Measurements from ENCODE around the gene GID8. TPM values are rescaled to one million over a fixed set of nuclear protein-coding genes. Genes with fewer than 3 reads are reported as not detected.

GID8 gene
- total and polyA plus RNA-seq, 2 donors from 2014 or later = 16.4 to 37.3 TPM

DNA sequence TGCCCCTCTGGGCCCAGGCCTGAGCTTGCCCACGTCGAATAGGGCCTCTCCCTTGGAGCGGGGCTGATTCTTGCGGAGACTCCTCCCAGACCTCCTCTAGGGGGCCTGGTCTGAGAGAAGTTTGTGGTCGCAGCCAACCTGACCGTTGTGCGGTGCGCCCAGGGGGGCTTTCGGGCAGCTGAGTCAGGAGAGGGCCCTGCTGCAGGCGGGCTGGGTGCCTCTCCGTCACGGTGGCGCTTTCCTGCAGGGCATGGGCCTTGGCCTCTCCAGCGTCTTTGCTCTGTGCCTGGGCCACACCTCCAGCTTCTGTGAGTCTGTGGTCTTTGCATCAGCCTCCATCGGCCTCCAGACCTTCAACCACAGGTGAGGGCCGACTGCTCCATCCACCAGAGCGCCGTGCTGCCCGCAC lies 27.4 kb downstream of the GID8 start:
- Histone ChIP-seq H3K4me1 (ENCODE audit: control insufficient read depth in 2 of 3, insufficient read depth in 2 of 3, low read depth in 1 of 3, low read length in 3 of 3) (no peaks in the 10 kb centered on the region), H3K27me3 (ENCODE audit: control insufficient read depth, insufficient read depth, low read length) (no peaks in the 10 kb centered on the region), H3K4me3 (ENCODE audit: low read length in 3 of 3) (no peak overlapping the region), H3K36me3 (ENCODE audit: control insufficient read depth in 2 of 3, insufficient read depth in 3 of 3, low read length in 3 of 3) (no peaks in the 10 kb centered on the region), H3K9me3 (ENCODE audit: control insufficient read depth in 2 of 3, insufficient read depth in 1 of 3, low read length in 3 of 3) (no peaks in the 10 kb centered on the region), H3K9ac (ENCODE audit: low read length in 3 of 3) (no peak overlapping the region), H3K27ac (ENCODE audit: low read depth in 2 of 2, low read length in 2 of 2) (no peak overlapping the region)
- DNase-seq (no peak), FAIRE-seq (no peak)
- intact Hi-C loops (cut with DNase I) = no loop called here
- TF ChIP-seq, protein P1, sequence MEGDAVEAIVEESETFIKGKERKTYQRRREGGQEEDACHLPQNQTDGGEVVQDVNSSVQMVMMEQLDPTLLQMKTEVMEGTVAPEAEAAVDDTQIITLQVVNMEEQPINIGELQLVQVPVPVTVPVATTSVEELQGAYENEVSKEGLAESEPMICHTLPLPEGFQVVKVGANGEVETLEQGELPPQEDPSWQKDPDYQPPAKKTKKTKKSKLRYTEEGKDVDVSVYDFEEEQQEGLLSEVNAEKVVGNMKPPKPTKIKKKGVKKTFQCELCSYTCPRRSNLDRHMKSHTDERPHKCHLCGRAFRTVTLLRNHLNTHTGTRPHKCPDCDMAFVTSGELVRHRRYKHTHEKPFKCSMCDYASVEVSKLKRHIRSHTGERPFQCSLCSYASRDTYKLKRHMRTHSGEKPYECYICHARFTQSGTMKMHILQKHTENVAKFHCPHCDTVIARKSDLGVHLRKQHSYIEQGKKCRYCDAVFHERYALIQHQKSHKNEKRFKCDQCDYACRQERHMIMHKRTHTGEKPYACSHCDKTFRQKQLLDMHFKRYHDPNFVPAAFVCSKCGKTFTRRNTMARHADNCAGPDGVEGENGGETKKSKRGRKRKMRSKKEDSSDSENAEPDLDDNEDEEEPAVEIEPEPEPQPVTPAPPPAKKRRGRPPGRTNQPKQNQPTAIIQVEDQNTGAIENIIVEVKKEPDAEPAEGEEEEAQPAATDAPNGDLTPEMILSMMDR (IDR thresholded peaks at IDR 0.05; ENCODE audit: borderline replicate concordance, extremely low read depth, insufficient read depth) = no peak

DNA sequence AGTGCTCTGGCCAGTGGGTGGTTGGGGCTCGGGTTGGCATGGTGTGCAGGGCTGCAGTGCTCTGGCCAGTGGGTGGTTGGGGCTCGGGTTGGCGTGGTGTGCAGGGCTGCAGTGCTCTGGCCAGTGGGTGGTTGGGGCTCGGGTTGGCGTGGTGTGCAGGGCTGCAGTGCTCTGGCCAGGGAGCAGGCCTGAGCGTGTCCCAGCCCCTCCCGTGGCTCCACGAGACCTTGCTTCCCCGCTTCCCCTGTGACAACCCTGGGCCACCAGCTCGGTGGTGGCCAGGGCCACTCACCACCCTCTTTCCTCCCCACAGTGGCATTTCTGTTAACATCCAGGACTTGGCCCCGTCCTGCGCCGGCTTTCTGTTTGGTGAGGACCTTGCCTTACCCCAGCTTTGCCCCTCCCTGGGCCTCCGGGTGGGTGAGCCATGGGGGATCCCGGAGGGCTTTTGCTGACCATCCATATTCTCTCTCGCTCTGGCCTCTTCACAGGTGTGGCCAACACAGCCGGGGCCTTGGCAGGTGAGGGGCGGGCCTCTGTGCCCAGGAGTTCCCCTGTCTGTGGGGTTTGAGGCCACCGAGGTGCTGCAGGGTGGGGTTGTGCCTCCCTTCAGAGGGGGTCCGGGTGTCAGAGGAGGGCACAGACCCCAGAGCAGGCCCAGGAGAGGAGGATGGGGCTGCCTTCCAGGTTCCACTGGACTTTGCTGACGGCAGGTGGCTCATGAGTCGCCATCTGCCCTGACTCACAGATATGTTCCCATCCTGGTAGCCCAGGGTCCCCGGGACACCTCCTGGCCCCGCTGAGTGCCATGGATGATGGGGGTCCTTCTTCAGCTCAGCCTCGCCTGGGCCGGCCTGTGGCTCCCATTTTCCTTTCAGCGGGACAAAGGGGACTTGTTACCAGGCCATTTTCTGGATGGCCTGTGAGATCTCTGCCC lies 28.5 kb downstream of the GID8 start:
- H3K4me1 ChIP-seq (ENCODE audit: control insufficient read depth in 2 of 3, insufficient read depth in 2 of 3, low read depth in 1 of 3, low read length in 3 of 3) = no peaks in the 10 kb centered on the region
- no peaks in the 10 kb centered on the region for H3K9me3 ChIP-seq (ENCODE audit: control insufficient read depth in 2 of 3, insufficient read depth in 1 of 3, low read length in 3 of 3)
- intact Hi-C loops (cut with DNase I) = no loop called here
- H3K4me3 ChIP-seq (ENCODE audit: low read length in 3 of 3) = no peak overlapping the region
- no peaks in the 10 kb centered on the region for H3K36me3 ChIP-seq (ENCODE audit: control insufficient read depth in 2 of 3, insufficient read depth in 3 of 3, low read length in 3 of 3)
- no peak overlapping the region for H3K27ac ChIP-seq (ENCODE audit: low read depth in 2 of 2, low read length in 2 of 2)
- FAIRE-seq = no peak
- no peak for DNase-seq
- no peak overlapping the region for H3K9ac ChIP-seq (ENCODE audit: low read length in 3 of 3)
- TF ChIP-seq, protein P1 (IDR thresholded peaks at IDR 0.05; ENCODE audit: borderline replicate concordance, extremely low read depth, insufficient read depth) = no peak
- no peaks in the 10 kb centered on the region for H3K27me3 ChIP-seq (ENCODE audit: control insufficient read depth, insufficient read depth, low read length)

DNA sequence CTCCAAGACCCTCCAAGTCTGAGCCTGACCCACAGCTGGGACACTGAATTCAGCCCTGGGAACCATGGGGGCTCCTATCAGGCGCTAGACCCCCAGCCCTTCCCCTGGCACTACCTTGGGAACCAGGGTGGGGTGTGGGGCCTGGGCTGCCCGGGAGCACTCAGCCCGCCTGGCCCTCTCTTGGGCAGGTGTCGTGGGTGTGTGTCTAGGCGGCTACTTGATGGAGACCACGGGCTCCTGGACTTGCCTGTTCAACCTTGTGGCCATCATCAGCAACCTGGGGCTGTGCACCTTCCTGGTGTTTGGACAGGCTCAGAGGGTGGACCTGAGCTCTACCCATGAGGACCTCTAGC lies 29.2 kb downstream of the GID8 start:
- Histone ChIP-seq H3K27me3 (ENCODE audit: control insufficient read depth, insufficient read depth, low read length) (peaks cover under 1% of the 10 kb centered on the region), H3K36me3 (ENCODE audit: control insufficient read depth in 2 of 3, insufficient read depth in 3 of 3, low read length in 3 of 3) (no peaks in the 10 kb centered on the region)

More for the DNA sequence above, 29.2 kb downstream of the GID8 start:
- peaks cover 0 to under 1% (median 0%) of the 10 kb centered on the region in 3 donors for H3K4me1 ChIP-seq (ENCODE audit: control insufficient read depth in 2 of 3, insufficient read depth in 2 of 3, low read depth in 1 of 3, low read length in 3 of 3)
- FAIRE-seq (no peak), DNase-seq (no peak)
- H3K9ac ChIP-seq (ENCODE audit: low read length in 3 of 3) = no peak overlapping the region
- H3K9me3 ChIP-seq (ENCODE audit: control insufficient read depth in 2 of 3, insufficient read depth in 1 of 3, low read length in 3 of 3) = no peaks in the 10 kb centered on the region
- intact Hi-C loops (cut with DNase I) = no loop called here
- H3K4me3 ChIP-seq (ENCODE audit: low read length in 3 of 3) = no peak overlapping the region
- TF ChIP-seq, protein P1 (IDR thresholded peaks at IDR 0.05; ENCODE audit: borderline replicate concordance, extremely low read depth, insufficient read depth) = no peak
- H3K27ac ChIP-seq (ENCODE audit: low read depth in 2 of 2, low read length in 2 of 2) = no peak overlapping the region
